ENCODE measurements around the gene KBTBD8. TPM values are rescaled to one million over a fixed set of nuclear protein-coding genes. Genes with fewer than 3 reads are reported as not detected.

Gene KBTBD8
- total and polyA plus RNA-seq, 4 donors = 0.94 to 5.0 (median 3.0) TPM

- Histone ChIP-seq H3K27ac (ENCODE audit: low read depth in 1 of 2, low read length in 1 of 2) (no peak overlapping the region), H3K27me3 (ENCODE audit: control insufficient read depth in 3 of 3, insufficient read depth in 3 of 3, low read length in 2 of 3) (no peaks in the 10 kb centered on the region), H3K4me3 (no peak overlapping the region), H3K4me1 (ENCODE audit: control insufficient read depth in 5 of 5, insufficient read depth in 5 of 5, low read length in 5 of 5) (peaks cover 0 to 4% (median 0%) of the 10 kb centered on the region in 5 donors), H3K36me3 (ENCODE audit: control insufficient read depth in 4 of 4, insufficient read depth in 4 of 4, low read length in 4 of 4) (peaks cover 0 to 5% (median 0%) of the 10 kb centered on the region in 4 donors), H3K9ac (ENCODE audit: insufficient read depth in 1 of 2, low read length in 2 of 2) (no peak overlapping the region), H3K9me3 (ENCODE audit: control insufficient read depth in 4 of 4, insufficient read depth in 3 of 4, low read length in 3 of 4) (no peaks in the 10 kb centered on the region)
- WGBS, 2 donors = 93 to 95% methylated on average over 6 of the region's 6 CpGs
- DNase-seq = no peak
- ATAC-seq (ENCODE audit: insufficient read depth, low FRiP score) = no peak
- no peak for TF ChIP-seq CTCF (IDR thresholded peaks at IDR 0.05; ENCODE audit: control extremely low read depth, extremely low read depth)
Observed at GRCh38 chr3:67011414-67012131, 13.5 kb downstream of the KBTBD8 start.

- no peak overlapping the region for H3K27ac ChIP-seq (ENCODE audit: low read depth in 1 of 2, low read length in 1 of 2)
- WGBS, 2 donors = 92 to 93% methylated on average over 6 of the region's 6 CpGs
- no peak for ATAC-seq (ENCODE audit: insufficient read depth, low FRiP score)
Observed at GRCh38 chr3:67012564-67012963, 14.5 kb downstream of the KBTBD8 start.

GRCh38 chr3:67015702-67016484 lies 17.8 kb downstream of the KBTBD8 start:
- Histone ChIP-seq H3K27me3 (ENCODE audit: control insufficient read depth in 3 of 3, insufficient read depth in 3 of 3, low read length in 2 of 3) (no peaks in the 10 kb centered on the region), H3K36me3 (ENCODE audit: control insufficient read depth in 4 of 4, insufficient read depth in 4 of 4, low read length in 4 of 4) (no peaks in the 10 kb centered on the region), H3K9ac (ENCODE audit: insufficient read depth in 1 of 2, low read length in 2 of 2) (no peak overlapping the region), H3K27ac (ENCODE audit: low read depth in 1 of 2, low read length in 1 of 2) (no peak overlapping the region), H3K4me3 (no peak overlapping the region), H3K4me1 (ENCODE audit: control insufficient read depth in 5 of 5, insufficient read depth in 5 of 5, low read length in 5 of 5) (peaks cover 0 to 5% (median 0%) of the 10 kb centered on the region in 5 donors), H3K9me3 (ENCODE audit: control insufficient read depth in 4 of 4, insufficient read depth in 3 of 4, low read length in 3 of 4) (no peaks in the 10 kb centered on the region)
- DNase-seq = no peak
- TF ChIP-seq CTCF (IDR thresholded peaks at IDR 0.05; ENCODE audit: control extremely low read depth, extremely low read depth) = no peak
- no peak for ATAC-seq (ENCODE audit: insufficient read depth, low FRiP score)
- WGBS, 2 donors = 80 to 87% methylated on average over 8 of the region's 8 CpGs

More at GRCh38 chr3:67012564-67012963, 14.5 kb downstream of the KBTBD8 start:
- Histone ChIP-seq H3K9me3 (ENCODE audit: control insufficient read depth in 4 of 4, insufficient read depth in 3 of 4, low read length in 3 of 4) (no peaks in the 10 kb centered on the region), H3K36me3 (ENCODE audit: control insufficient read depth in 4 of 4, insufficient read depth in 4 of 4, low read length in 4 of 4) (peaks cover 0 to 5% (median 0%) of the 10 kb centered on the region in 4 donors), H3K4me1 (ENCODE audit: control insufficient read depth in 5 of 5, insufficient read depth in 5 of 5, low read length in 5 of 5) (peaks cover 0 to 5% (median 0%) of the 10 kb centered on the region in 5 donors), H3K4me3 (no peak overlapping the region), H3K9ac (ENCODE audit: insufficient read depth in 1 of 2, low read length in 2 of 2) (no peak overlapping the region), H3K27me3 (ENCODE audit: control insufficient read depth in 3 of 3, insufficient read depth in 3 of 3, low read length in 2 of 3) (no peaks in the 10 kb centered on the region)
- no peak for TF ChIP-seq CTCF (IDR thresholded peaks at IDR 0.05; ENCODE audit: control extremely low read depth, extremely low read depth)
- no peak for DNase-seq
